GM21786 (cell line): ENCODE data around the gene LGALS1.
"Not testable (repeated sequence)": the region's sequence is repeated elsewhere in the genome, so short reads cannot be mapped to it uniquely, and the experiment has no call there.

Experiments
- ATAC-seq: cut with Tn5 transposase; IDR thresholded peaks from one replicate; pipeline ENCODE4 v1.9.1; 2021; ENCODE audit not compliant: unreplicated experiment

The LGALS1 gene

GRCh38 chr22:37639070-37639760 is 36.2 kb upstream of the LGALS1 start, which contains the start of gene SH3BP1:
SH3BP1 (plus strand) TSS chr22:37639669; CDS start chr22:37639788, 119 bp downstream.
- no peak for ATAC-seq

- ATAC-seq = no peak
Observed at GRCh38 chr22:37639771-37640590, 35.5 kb upstream of the LGALS1 start.

GRCh38 chr22:37640591-37641560 is 34.6 kb upstream of the LGALS1 start:
- ATAC-seq = no peak

- no peak for ATAC-seq
Observed at GRCh38 chr22:37641561-37641949, 33.9 kb upstream of the LGALS1 start.

- ATAC-seq = peak; percentile 56
Observed at GRCh38 chr22:37643225-37643847, 32.1 kb upstream of the LGALS1 start.

- no peak for ATAC-seq
Observed at GRCh38 chr22:37647317-37647716, 28.1 kb upstream of the LGALS1 start.

- ATAC-seq = no peak
Observed at GRCh38 chr22:37647928-37648327, 27.5 kb upstream of the LGALS1 start.

GRCh38 chr22:37650463-37651136 is 24.8 kb upstream of the LGALS1 start:
- no peak for ATAC-seq

GRCh38 chr22:37654563-37655251 is 20.7 kb upstream of the LGALS1 start:
- no peak for ATAC-seq

- ATAC-seq = no peak
Observed at GRCh38 chr22:37655252-37655563, 20.2 kb upstream of the LGALS1 start.

GRCh38 chr22:37656583-37656982 is 18.9 kb upstream of the LGALS1 start:
- not testable (repeated sequence) for ATAC-seq

GRCh38 chr22:37657590-37658132 is 17.8 kb upstream of the LGALS1 start:
- ATAC-seq = no peak

GRCh38 chr22:37658133-37659065 is 17.0 kb upstream of the LGALS1 start, which contains the start of gene PDXP:
PDXP (plus strand) TSS chr22:37658723; CDS start chr22:37658783, 60 bp downstream.
- peak; percentile 86 for ATAC-seq

- ATAC-seq = no peak
Observed at GRCh38 chr22:37659066-37659896, 16.2 kb upstream of the LGALS1 start.

GRCh38 chr22:37659897-37660708 is 15.3 kb upstream of the LGALS1 start:
- ATAC-seq = no peak

- ATAC-seq = no peak
Observed at GRCh38 chr22:37660709-37661045, 14.8 kb upstream of the LGALS1 start.
